OCI-M2 (cell line): ENCODE data around the gene LEPR.
A peak's percentile ranks its signal among the peaks of the same experiment; 100 is the strongest.

ENCODE experiments used
- DNase-seq: peaks from one replicate; lab custom pipeline; 2025; ENCODE audit not compliant: unreplicated experiment; lab: John Stamatoyannopoulos, UW

The LEPR gene

GRCh38 chr1:65409314-65409713 is 11.2 kb upstream of the LEPR start:
- no peak for DNase-seq

GRCh38 chr1:65409816-65410326 is 10.6 kb upstream of the LEPR start:
- no peak for DNase-seq

- peak; percentile 51 for DNase-seq
These were observed 8.0 kb upstream of the LEPR start for GRCh38 chr1:65412256-65412983.

GRCh38 chr1:65412984-65413375 is 7.5 kb upstream of the LEPR start:
- DNase-seq: no peak

DNA sequence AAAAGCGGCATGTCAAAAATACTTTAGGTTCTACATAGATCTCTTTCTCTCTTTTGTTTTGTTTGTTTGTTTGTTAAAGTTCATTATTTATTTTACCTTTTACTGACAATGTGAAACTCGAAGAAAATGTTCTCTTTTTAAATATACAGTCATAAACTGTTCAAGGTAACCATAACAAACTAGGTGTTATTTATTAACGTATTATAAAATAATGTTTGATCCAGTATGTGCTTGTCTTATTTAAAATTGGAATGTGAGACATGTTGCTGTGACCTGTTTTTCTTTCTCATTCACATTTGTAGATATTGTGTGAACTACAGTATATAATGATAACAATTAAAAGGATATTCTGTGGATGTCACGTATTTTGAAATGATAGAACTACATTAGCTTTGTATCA is 5.9 kb upstream of the LEPR start:
- DNase-seq: no peak

GRCh38 chr1:65416767-65417166 is 3.7 kb upstream of the LEPR start:
- no peak for DNase-seq

DNA sequence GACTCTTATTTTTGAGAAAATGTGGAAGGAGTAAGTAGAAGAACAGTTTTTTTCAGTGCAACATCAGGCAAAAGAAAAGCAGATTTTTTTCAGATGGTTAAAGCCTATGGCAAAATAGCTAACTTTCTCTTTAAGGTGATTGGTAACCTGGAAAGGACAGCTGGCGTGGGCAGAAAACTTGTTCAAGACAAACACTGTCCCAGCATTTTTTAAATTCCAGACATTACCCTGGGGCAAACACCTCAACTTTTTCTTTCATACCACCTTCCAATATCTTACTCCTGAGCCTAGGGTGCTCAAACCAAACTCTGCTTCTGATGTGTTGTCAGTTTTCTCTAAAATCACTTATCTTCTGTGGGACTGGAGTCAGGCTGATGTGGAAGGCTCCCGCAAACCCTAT is 2.7 kb upstream of the LEPR start:
- no peak for DNase-seq

- no peak for DNase-seq
These were observed 1.8 kb upstream of the LEPR start for GRCh38 chr1:65418522-65419185.

- DNase-seq: peak; percentile 78
These were observed 533 bp upstream of the LEPR start for GRCh38 chr1:65419681-65420589.

GRCh38 chr1:65421351-65422025 is 1.0 kb downstream of the LEPR start:
- DNase-seq: no peak

GRCh38 chr1:65422241-65423203 is 2.1 kb downstream of the LEPR start:
- no peak for DNase-seq

DNA sequence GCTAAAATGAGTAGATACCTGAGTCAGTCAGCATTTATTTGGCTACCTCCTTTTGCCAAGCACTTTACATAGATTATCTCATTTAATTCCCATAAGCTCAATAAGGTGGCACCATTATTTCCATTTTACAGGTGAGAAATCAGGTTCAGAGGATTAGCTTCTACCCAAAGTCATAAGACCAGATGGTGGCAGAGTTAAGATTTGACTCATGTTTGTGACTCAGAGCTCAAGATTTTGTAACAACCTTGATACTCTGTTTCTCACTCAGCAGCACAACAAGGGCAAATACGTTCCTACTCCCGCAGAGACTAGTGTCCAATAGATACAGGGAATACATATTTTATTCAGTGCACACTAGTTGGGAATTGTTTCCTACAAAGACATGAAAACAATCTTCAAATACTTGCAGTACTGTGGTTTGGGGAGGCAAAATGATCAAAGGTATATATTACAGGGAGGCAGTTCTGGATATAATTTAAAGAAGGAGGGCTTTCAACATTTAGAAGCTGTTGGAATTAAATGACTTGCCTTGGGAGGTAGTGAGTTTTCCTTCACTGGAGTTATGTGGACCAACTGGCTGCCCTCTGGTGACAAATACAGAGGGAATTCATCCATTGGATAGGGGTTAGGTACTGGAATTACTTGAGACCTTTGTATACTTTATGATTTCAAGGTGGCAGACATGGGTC is 3.6 kb downstream of the LEPR start:
- DNase-seq: no peak

DNA sequence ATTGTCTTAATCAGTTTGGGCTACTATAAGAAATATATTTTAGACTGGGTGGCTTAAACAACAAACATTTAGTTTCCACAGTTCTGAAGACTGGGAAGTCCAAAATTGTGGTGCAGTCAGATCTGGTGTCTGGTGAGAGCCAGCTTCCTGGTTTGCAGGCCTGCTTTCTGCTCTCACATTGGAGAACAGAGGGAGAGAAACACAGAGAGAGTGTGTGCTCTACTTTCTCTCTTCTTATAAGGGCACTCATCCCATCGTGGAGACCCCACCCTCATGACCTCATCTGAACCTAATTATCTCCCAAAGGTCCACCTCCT is 4.1 kb downstream of the LEPR start:
- no peak for DNase-seq

DNA sequence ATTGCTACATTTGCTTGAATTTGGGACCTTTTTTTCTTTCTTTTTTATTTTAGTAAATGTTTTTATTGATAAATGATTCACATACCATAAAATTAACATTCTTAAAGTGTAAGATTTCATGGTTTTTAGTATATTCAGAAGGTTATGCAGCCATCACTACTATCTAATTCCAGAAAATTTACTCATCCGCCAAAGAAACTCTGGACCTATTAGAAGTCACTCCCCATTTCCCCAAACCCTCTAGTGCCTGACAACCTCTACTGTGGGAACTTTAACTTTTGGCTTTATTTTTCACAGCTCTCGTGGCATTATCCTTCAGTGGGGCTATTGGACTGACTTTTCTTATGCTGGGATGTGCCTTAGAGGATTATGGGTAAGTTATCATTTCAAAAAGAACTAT is 4.5 kb downstream of the LEPR start:
- DNase-seq: no peak

- DNase-seq: no peak
These were observed 5.2 kb downstream of the LEPR start for GRCh38 chr1:65425697-65426096.

GRCh38 chr1:65429078-65429477 is 8.6 kb downstream of the LEPR start:
- no peak for DNase-seq

GRCh38 chr1:65429806-65430205 is 9.3 kb downstream of the LEPR start:
- DNase-seq: no peak

GRCh38 chr1:65431111-65431705 is 10.7 kb downstream of the LEPR start:
- DNase-seq: no peak

- no peak for DNase-seq
These were observed 12.4 kb downstream of the LEPR start for GRCh38 chr1:65432918-65433317.
